OCI-M1 (cell line): ENCODE results near the gene HOXB4.

Source experiments
- DNase-seq: peaks from one replicate; lab custom pipeline; 2025; lab: John Stamatoyannopoulos, UW

Gene HOXB4

GRCh38 chr17:48615047-48615962, 37.2 kb upstream of the HOXB4 start, which contains the start of gene HOXB8:
TSS of gene HOXB8 (minus strand) at chr17:48615292. CDS start at chr17:48614704, 588 bp downstream.
- no peak for DNase-seq

GRCh38 chr17:48613862-48614694, 35.9 kb upstream of the HOXB4 start:
- DNase-seq, result no peak

- DNase-seq, result peak; percentile 80
These were observed 34.9 kb upstream of the HOXB4 start for GRCh38 chr17:48612854-48613691.

- DNase-seq, result peak; percentile 80
These were observed 34.3 kb upstream of the HOXB4 start for GRCh38 chr17:48612456-48612853.

- DNase-seq, result no peak
These were observed 33.7 kb upstream of the HOXB4 start for GRCh38 chr17:48611681-48612455.

GRCh38 chr17:48611213-48611612, 33.1 kb upstream of the HOXB4 start:
- peak; percentile 68 for DNase-seq

- DNase-seq, result peak; percentile 82
These were observed 32.4 kb upstream of the HOXB4 start, which contains the start of gene HOXB7 for GRCh38 chr17:48610282-48611211. TSS of gene HOXB7 (minus strand) at chr17:48611017. CDS start at chr17:48610918, 99 bp downstream.

- no peak for DNase-seq
These were observed 31.7 kb upstream of the HOXB4 start for GRCh38 chr17:48609759-48610281.

GRCh38 chr17:48609033-48609432, 30.9 kb upstream of the HOXB4 start:
- DNase-seq, result no peak

GRCh38 chr17:48608494-48608834, 30.3 kb upstream of the HOXB4 start:
- DNase-seq, result no peak

- DNase-seq, result no peak
These were observed 28.9 kb upstream of the HOXB4 start for GRCh38 chr17:48606892-48607614.

GRCh38 chr17:48605991-48606891, 28.1 kb upstream of the HOXB4 start:
- no peak for DNase-seq

- DNase-seq, result no peak
These were observed 27.3 kb upstream of the HOXB4 start for GRCh38 chr17:48605409-48605919.

- DNase-seq, result peak; percentile 79
These were observed 26.7 kb upstream of the HOXB4 start, which contains the start of gene HOXB6 for GRCh38 chr17:48604770-48605329. TSS of gene HOXB6 (minus strand) at chr17:48604986. CDS start at chr17:48598150, 6,836 bp downstream.

- DNase-seq, result peak; percentile 66
These were observed 26.0 kb upstream of the HOXB4 start for GRCh38 chr17:48603959-48604769.
